Loucy (cell line): ENCODE results near the gene UNC5B.

ENCODE experiments used
- CTCF ChIP-seq: fragments of 200-600 bp; sonication (generic); conservative IDR thresholded peaks from 2 replicates; pipeline ENCODE4 v1.5.1; 2014; ENCODE audit warnings: mild to moderate bottlenecking, antibody characterized with exemption, low read length
- EZH2phosphoT487 ChIP-seq: fragments of 200-600 bp; IDR thresholded peaks from 2 replicates; pipeline ENCODE4 v1.6.1; 2018; ENCODE audit warnings: antibody characterized with exemption, mild to moderate bottlenecking, moderate library complexity, borderline replicate concordance

DNA sequence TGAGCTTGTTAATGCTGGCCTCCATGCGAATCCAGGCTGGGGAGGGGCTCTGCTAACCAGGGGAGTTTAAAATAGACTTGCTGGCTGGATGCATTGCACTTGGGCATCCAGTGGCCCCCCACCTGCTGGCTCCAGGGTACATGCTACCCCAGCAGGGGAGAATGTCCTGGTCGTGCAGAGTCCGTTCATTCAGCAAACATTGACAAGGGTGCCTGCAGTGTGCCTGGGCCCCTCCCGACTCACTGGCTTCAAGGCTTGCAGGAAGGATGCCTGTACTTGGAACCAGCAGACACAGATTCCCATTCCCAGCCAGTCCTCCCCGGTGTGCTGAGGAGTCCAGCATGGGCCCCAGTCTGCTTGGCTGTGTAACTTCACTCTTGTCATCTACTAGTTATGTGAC, 108.2 kb downstream of the UNC5B start:
- TF ChIP-seq CTCF, result no peak
- no peak for TF ChIP-seq EZH2phosphoT487
